HG03571 (cell line): ENCODE measurements around the gene NALF2.

Source experiments
- ATAC-seq: cut with Tn5 transposase; IDR thresholded peaks from one replicate; pipeline ENCODE4 v1.9.1; 2021; ENCODE audit not compliant: unreplicated experiment

The NALF2 gene

GRCh38 chrX:69524781-69525363 lies 20.7 kb downstream of the NALF2 start:
- no peak for ATAC-seq

DNA sequence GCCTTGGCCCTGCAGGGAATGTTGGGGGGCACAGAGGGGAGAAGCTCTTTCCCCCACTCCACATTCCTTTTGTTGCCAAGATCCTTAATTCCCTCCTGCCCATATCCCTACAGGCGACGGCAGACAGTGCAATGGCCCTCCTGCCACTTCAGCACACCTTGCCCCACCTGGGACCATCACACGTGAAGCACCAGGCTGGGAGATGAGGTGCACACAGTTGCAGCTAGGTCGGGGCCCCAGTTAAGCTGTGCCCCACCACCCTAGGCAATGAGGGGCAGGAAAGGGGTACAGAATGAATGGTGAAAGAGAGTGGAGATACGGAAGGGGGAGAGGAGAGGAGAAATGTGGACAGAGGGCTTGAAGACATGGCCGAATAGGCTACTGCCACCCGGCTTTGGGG lies 26.2 kb downstream of the NALF2 start:
- ATAC-seq = no peak

DNA sequence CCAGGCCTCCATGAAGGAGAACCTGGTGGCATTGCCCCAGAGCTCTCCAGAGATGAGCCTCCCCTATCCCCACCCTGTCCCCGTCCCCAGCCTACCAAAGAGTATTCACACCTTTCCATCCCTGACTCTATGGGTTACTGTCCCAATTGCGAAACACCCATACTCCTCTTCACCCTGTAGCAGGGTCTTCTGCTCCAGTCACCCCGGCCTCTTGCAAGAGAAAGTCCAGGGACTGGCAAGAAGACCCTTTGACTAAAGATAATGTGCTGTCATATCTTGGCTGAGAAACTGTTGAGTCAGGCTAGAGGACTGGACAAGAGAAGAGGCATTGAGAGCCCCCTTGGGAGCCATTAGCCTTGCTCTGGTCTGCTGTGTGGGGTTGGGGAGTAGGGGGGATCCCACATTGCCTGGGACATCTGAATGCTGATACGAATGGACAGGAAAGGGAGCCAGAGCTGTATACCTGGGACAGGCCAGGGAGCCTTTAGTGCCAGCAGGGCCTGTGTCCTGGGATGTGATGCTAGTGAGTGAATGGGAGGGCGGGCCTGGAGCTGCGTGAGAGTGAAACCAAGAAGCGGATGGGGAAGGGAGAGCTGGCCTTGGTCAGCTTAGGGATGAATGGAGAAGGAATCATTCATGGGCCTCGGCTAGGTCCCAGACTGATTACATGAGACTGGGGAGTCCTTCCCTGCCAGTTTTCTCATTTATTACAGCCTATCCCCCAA lies 27.1 kb downstream of the NALF2 start:
- ATAC-seq = no peak

- no peak for ATAC-seq
These were observed 31.5 kb downstream of the NALF2 start for GRCh38 chrX:69535661-69536060.

DNA sequence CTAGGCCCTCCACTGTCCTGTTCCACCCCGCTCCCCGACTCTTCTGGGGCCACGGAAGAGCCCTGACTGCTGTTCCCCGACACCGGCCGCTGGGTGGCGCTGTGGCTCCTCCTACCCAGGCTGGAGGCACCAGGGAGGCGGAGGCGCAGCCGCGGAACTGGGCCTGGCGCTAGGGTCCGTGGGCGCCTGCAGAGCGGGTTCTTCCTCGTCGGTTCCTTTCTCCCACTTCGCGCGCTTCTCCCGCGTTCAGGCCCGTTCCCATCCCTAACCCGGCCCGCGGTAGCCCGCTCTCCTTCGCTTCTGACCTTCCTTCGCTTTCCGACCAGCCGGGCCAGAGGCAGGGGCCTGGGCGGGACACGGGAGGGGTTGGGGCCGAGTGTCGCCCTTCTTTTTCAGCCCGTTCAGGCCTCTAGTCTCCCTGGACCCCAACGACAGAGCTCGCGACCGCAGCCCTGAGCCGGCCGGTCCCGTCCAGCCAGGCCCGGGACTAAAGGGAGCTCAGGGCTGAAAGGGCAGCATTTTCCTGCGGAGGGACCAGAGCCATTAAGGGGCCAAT lies 34.3 kb downstream of the NALF2 start:
- ATAC-seq = no peak

- no peak for ATAC-seq
These were observed 35.3 kb downstream of the NALF2 start for GRCh38 chrX:69539437-69539836.

DNA sequence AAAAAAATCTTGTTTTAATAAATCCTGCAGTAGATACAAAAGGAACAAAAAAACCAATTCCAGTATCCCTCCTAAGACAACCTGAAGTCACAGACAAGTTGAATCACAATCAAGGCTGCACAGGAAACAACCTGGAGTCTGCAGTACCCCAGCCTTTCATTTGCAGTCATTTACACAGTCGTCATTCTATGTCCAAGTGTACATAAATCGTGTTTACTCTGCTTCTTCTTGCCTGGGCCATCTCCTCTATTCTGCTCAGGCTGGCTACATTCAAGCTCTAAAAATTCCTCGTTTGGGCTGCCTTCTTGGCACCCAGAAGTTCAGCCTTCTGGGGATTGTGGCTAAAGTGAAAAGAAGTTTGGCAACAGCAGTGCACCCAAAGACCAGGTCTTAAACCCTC lies 37.8 kb downstream of the NALF2 start:
- ATAC-seq = no peak

GRCh38 chrX:69543572-69543971 lies 39.4 kb downstream of the NALF2 start:
- ATAC-seq = no peak

DNA sequence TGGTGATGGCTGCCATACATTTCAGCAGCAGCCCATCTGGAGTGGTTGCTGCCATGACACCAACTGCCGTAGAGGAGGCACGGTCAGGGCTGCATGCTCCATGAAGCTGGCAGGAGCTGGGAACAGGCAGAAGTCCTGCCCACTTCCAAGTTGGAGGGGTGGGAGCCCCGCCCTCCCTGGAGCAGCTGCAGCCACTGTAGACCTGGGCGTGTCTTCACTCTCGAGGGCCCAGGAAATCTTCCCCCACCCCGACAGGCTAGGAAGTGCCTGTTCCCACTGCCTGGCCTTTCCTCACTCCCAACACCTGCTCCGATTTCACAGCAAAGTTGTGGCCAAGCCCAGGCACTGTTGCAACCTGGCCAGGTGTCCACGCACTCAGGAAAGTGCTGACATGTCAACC lies 42.3 kb downstream of the NALF2 start:
- ATAC-seq = no peak

DNA sequence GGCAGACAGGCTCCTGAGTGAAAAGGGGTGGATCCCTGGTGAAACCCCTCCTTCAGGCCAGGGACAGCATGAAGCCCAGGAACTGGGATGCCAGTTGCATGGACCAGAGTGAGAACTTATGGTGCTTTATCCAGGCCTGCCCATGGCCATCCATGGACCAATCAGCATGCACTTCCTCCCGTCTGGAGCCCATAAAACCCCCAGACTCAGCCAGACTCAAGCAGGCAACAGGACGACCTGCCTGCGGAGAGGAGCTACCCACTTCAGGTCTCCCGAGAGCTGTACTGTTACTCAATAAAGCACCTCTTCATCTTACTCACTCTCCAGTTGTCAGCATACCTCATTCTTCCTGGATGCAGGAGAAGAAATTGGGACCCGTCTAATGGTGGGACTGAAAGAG lies 42.9 kb downstream of the NALF2 start:
- no peak for ATAC-seq

DNA sequence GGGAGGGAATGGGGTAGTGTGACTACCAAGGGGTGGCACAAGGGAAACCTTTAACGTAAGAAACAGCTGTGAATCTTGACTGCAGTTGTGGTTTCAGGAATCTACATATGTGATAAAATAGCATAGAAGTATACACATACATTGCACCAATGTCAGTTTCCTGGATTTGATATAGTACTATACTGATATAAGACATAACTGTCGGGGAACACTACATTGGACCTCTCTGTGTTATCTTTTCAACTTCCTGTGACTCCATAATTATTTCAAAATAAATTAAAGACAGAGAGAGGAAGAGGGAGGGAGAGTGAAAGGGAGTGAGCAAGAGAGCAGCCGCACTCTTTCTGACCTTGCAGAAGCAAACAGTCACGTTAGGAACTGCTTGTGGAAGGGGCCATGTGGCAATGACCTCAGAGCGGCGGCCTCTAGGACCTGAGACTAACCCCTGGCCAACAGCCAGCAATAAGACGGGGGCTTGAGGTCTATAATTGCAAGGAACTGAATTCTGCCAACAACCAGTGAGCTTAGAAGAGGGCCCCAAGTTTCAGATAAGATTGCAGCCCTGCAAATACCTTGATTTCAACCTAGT lies 47.4 kb downstream of the NALF2 start:
- no peak for ATAC-seq

DNA sequence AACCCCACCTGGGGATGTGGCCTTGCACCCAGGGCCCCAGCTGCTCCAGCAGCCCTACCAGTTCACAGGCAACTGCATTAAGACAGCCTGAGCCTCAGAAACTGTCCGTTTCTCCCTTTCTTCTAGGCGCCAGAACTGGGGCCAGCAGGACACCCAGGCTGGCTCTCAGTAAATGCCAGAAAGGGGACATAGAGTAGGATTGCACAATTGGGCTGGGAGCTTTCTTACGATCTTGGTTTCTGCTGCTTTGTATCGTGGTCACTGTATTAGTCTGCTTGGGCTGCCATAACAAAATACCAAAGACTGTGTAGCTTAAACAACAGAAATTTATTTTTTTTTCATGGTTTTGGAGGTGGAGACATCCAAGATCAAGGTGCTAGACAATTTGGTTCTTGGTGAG lies 48.4 kb downstream of the NALF2 start:
- ATAC-seq = no peak
